HepG2 (cell line): ENCODE results near the gene AMPH. TPM values are rescaled to one million over a fixed set of nuclear protein-coding genes. Genes with fewer than 3 reads are reported as not detected.

Experiments used
- ATAC-seq: fragments of 200-7000 bp; cut with Tn5 transposase; 3 replicates; pipeline ENCODE4 v1.9.1; 2020; ENCODE audit warnings: mild to moderate bottlenecking, moderate library complexity
- BruUV-seq: library from RNA; stranded (reverse); fragments of 400-500 nt; replicated peaks from 2 replicates; lab custom pipeline; 2021; lab: Mats Ljungman, UMichigan
- CTCF ChIA-PET: fragments of 300-600 bp; formaldehyde crosslinking; extraction: SDS; loops from one replicate; lab custom pipeline; 2021; ENCODE audit warnings: low total read pairs, inconsistent platforms, low intra/inter-chr PET ratio; lab: Yijun Ruan, JAX
- POLR2A ChIA-PET: fragments of 350-600 bp; sonication (Branson Sonifier 250); formaldehyde crosslinking; loops from one replicate; lab custom pipeline; 2020; ENCODE audit warnings: antibody characterized with exemption, inconsistent platforms; lab: Yijun Ruan, JAX
- DNase-seq: peaks from one replicate; pipeline ENCODE4 v3.0.0-alpha.2; 2015; ENCODE audit warnings: low spot score
- FAIRE-seq: peaks from 3 replicates; lab custom pipeline; 2011; peaks lifted over from hg19 to GRCh38; lab: Jason Lieb, UNC
- H2AFZ ChIP-seq: one replicate; pipeline ENCODE4 v1.6.1; 2011; ENCODE audit warnings: low read length, inconsistent platforms
- H3K27ac ChIP-seq: fragments of 300-600 bp; 3 replicates; pipeline ENCODE4 v1.8.0; 2011; ENCODE audit warnings: mixed run types, mild to moderate bottlenecking, mixed read lengths, low read length, inconsistent platforms; ENCODE audit not compliant: insufficient read depth; ENCODE audit errors: extremely low read length
- H3K27me3 ChIP-seq, 2 experiments: fragments of 200-600 bp in 1 of 2; 2 replicates in 1 of 2; 3 replicates in 1 of 2; pipeline versions ENCODE4 v1.6.0 to v1.8.0; 2011; ENCODE audit warnings: low read length in 2 of 2, mild to moderate bottlenecking in 2 of 2, moderate library complexity in 2 of 2, inconsistent platforms in 1 of 2; ENCODE audit not compliant: insufficient read depth in 2 of 2, control insufficient read depth in 1 of 2
- H3K36me3 ChIP-seq, 2 experiments: fragments of 200-600 bp in 1 of 2; replicated peaks in 1 of 2; 2 replicates in 1 of 2; 3 replicates in 1 of 2; pipeline versions ENCODE4 v1.5.1 to v1.8.0; 2011; ENCODE audit warnings: low read length in 2 of 2, inconsistent platforms in 1 of 2; ENCODE audit not compliant: insufficient read depth in 2 of 2, control insufficient read depth in 1 of 2
- H3K4me1 ChIP-seq: 2 replicates; pipeline ENCODE4 v1.5.1; 2012; ENCODE audit warnings: low read length, inconsistent platforms; ENCODE audit not compliant: insufficient read depth
- H3K4me2 ChIP-seq: 2 replicates; pipeline ENCODE4 v1.6.0; 2011; ENCODE audit warnings: low read depth, low read length, inconsistent platforms
- H3K4me3 ChIP-seq, 3 experiments: fragments of 200-600 bp in 1 of 3; sonication (generic), shearing (Covaris generic) in 1 of 3; replicated peaks in 1 of 3; 2 replicates each; pipeline ENCODE4 v1.5.1; 2011 to 2016; ENCODE audit warnings: low read length in 3 of 3, inconsistent platforms in 2 of 3, low read depth in 2 of 3, mild to moderate bottlenecking in 2 of 3, control low read depth in 1 of 3, mixed read lengths in 1 of 3; ENCODE audit not compliant: insufficient read depth in 1 of 3
- H3K79me2 ChIP-seq: one replicate; pipeline ENCODE4 v1.6.1; 2011; ENCODE audit warnings: low read length, inconsistent platforms; ENCODE audit not compliant: insufficient read depth
- H3K9ac ChIP-seq: 2 replicates; pipeline ENCODE4 v1.6.0; 2011; ENCODE audit warnings: mild to moderate bottlenecking, low read depth, low read length, inconsistent platforms; ENCODE audit not compliant: insufficient read depth
- H3K9me3 ChIP-seq: 2 replicates; pipeline ENCODE4 v1.5.1; 2012; ENCODE audit warnings: mild to moderate bottlenecking, low read length
- H4K20me1 ChIP-seq: 2 replicates; pipeline ENCODE4 v1.6.0; 2011; ENCODE audit warnings: inconsistent platforms, mild to moderate bottlenecking, low read length, moderate library complexity; ENCODE audit not compliant: insufficient read depth
- EHMT2 ChIP-seq: fragments of 200-600 bp; sonication (generic); IDR thresholded peaks from 2 replicates; pipeline ENCODE4 v1.7.0; 2017; ENCODE audit warnings: antibody characterized with exemption, low read depth, low read length, borderline replicate concordance
- FIP1L1 ChIP-seq: fragments of 200-400 bp; formaldehyde crosslinking; IDR thresholded peaks from 2 replicates; pipeline ENCODE4 v1.6.1; 2018; ENCODE audit warnings: low read depth, mild to moderate bottlenecking, low read length, moderate library complexity, borderline replicate concordance; ENCODE audit not compliant: insufficient read depth
- GABPA ChIP-seq, 2 experiments: IDR thresholded peaks; 2 replicates each; pipeline ENCODE4 v1.6.1; 2011 to 2016; ENCODE audit warnings: low read depth in 2 of 2, low read length in 1 of 2, missing biosample characterization in 1 of 2, missing genetic modification characterization in 1 of 2
- GZF1 ChIP-seq: sonication (generic); formaldehyde crosslinking; IDR thresholded peaks from 2 replicates; pipeline ENCODE4 v1.5.1; 2020; ENCODE audit warnings: mild to moderate bottlenecking, missing genetic modification reagents
- SMARCE1 ChIP-seq: fragments of 450-650 bp; IDR thresholded peaks from 2 replicates; pipeline ENCODE4 v1.6.1; 2017; ENCODE audit warnings: borderline replicate concordance
- ZC3H4 ChIP-seq: sonication (generic); formaldehyde crosslinking; IDR thresholded peaks from 2 replicates; pipeline ENCODE4 v1.4.0; 2020; ENCODE audit warnings: missing genetic modification reagents, borderline replicate concordance
- ZNF10 ChIP-seq: sonication (generic); formaldehyde crosslinking; IDR thresholded peaks from 2 replicates; pipeline ENCODE4 v1.4.0; 2020; ENCODE audit warnings: mild to moderate bottlenecking, low read depth, missing genetic modification reagents, borderline replicate concordance
- ZNF510 ChIP-seq: sonication (generic); formaldehyde crosslinking; IDR thresholded peaks from 2 replicates; pipeline ENCODE4 v1.4.0; 2020; ENCODE audit warnings: low read depth, mild to moderate bottlenecking, missing genetic modification reagents
- WGBS: methylation state at CpG from one replicate; pipeline ENCODE4 v1.1.6; 2017; ENCODE audit warnings: low lambda C conversion rate; 5-methylcytosine and 5-hydroxymethylcytosine counted together
- in situ Hi-C: cut with HindIII; loops from 2 replicates; pipeline ENCODE4 v1.10.0; 2017; ENCODE audit warnings: low pct_unique_long_range_greater_than_20kb; ENCODE audit not compliant: extremely low pct_ligation_motif_present
- intact Hi-C: fragments of 100-400 bp; cut with micrococcal nuclease; formaldehyde crosslinking; loops from one replicate; pipeline ENCODE4 v1.10.0; 2022; ENCODE audit not compliant: unreplicated experiment
- polyA plus RNA-seq, 8 experiments: library from polyadenylated mRNA; depleted of rRNA in 3 of 8; stranded (reverse) in 7 of 8; unstranded in 1 of 8; fragments of >200 nt; fragmentation: Illumina TruSeq in 4 of 8; extraction: Trizol in 4 of 8; gene quantifications; 2 replicates each; pipeline versions ENCODE4 v1.2.1 to v1.2.3, GENCODE V29; 2011 to 2016; ENCODE audit warnings: low read depth in 4 of 8, missing spikeins in 1 of 8, mixed read lengths in 1 of 8; ENCODE audit not compliant: insufficient read depth in 1 of 8
- total RNA-seq, 5 experiments: library from RNA; depleted of rRNA; stranded (reverse); fragments of >200 nt; fragmentation: Illumina TruSeq; extraction: Trizol; gene quantifications; 2 replicates each; pipeline ENCODE4 v1.2.3, GENCODE V29; 2016; ENCODE audit warnings: low read depth in 1 of 5
- TF ChIP-seq, protein P1 (sequence below): sonication (generic); formaldehyde crosslinking; IDR thresholded peaks from 2 replicates; pipeline ENCODE4 v1.4.0; 2020; ENCODE audit warnings: missing genetic modification reagents
- TF ChIP-seq, protein P2 (sequence below): sonication (generic); formaldehyde crosslinking; IDR thresholded peaks from 2 replicates; pipeline ENCODE4 v1.5.1; 2020; ENCODE audit warnings: missing genetic modification reagents, mild to moderate bottlenecking, borderline replicate concordance
- TF ChIP-seq, protein P3 (sequence below): sonication (generic); formaldehyde crosslinking; IDR thresholded peaks from 2 replicates; pipeline ENCODE4 v1.5.1; 2020; ENCODE audit warnings: mild to moderate bottlenecking, missing genetic modification reagents, moderate library complexity

The AMPH gene
- total and polyA plus RNA-seq, 2 of the 13 experiments (the other 11 are each of a cell fraction or from before 2014, with no cell fraction given): not detected

DNA sequence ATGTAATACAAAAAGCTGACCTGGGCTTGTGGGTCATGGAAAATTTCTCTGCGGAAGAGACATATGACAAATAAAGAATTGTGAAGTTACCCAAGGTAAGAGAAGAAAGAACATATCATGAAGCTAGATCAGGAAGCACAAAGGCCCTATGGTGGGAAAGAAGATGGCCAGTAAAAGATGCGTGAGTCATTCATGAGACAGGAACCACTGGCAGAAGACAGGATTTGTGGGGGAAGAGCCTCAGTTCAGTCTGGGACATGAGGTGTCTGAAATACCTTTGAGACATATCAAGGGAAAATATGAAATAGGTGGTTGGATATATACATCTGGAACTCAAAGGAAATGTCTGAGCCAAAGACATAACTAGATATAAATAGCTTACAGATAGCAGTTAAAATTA lies 27.7 kb upstream of the AMPH start:
- Histone ChIP-seq H3K4me3 (no peak overlapping the region), H3K27me3 (peaks cover 0 to 2% of the 10 kb centered on the region in 2 experiments; a peak in 2 of 5 replicates), H3K9ac (no peak overlapping the region), H2AFZ (no peak overlapping the region), H3K4me1 (no peaks in the 10 kb centered on the region), H3K79me2 (no peaks in the 10 kb centered on the region), H3K27ac (no peak overlapping the region), H4K20me1 (no peaks in the 10 kb centered on the region), H3K36me3 (no peaks in the 10 kb centered on the region), H3K9me3 (no peaks in the 10 kb centered on the region), H3K4me2 (no peak overlapping the region)
- ChIA-PET CTCF (no interaction called here), POLR2A (no interaction called here)
- WGBS: 20% methylated on average over 2 of the region's 2 CpGs
- in situ Hi-C loops (loop anchor here (25.0 kb wide), 1 partner anchor 247 kb away; no protein-coding TSS in a partner anchor), intact Hi-C loops (loop anchor here (10.0 kb wide), 1 partner anchor 224 kb away; no protein-coding TSS in a partner anchor)
- no TSS peak for BruUV-seq
- FAIRE-seq (no peak), ATAC-seq (no peak), DNase-seq (no peak)
- no peak for TF ChIP-seq EHMT2
- no peak for TF ChIP-seq ZNF510 (CRISPR knock-in tag)
- no peak for TF ChIP-seq ZC3H4 (CRISPR knock-in tag)
- TF ChIP-seq, protein P1, sequence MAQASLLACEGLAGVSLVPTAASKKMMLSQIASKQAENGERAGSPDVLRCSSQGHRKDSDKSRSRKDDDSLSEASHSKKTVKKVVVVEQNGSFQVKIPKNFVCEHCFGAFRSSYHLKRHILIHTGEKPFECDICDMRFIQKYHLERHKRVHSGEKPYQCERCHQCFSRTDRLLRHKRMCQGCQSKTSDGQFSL (CRISPR knock-in tag): no peak
- TF ChIP-seq GABPA (IDR thresholded peaks at IDR 0.05; ENCODE audit: low read depth, low read length): no peak
- no peak for TF ChIP-seq GABPA (CRISPR knock-in tag; IDR thresholded peaks at IDR 0.05; ENCODE audit: low read depth)

DNA sequence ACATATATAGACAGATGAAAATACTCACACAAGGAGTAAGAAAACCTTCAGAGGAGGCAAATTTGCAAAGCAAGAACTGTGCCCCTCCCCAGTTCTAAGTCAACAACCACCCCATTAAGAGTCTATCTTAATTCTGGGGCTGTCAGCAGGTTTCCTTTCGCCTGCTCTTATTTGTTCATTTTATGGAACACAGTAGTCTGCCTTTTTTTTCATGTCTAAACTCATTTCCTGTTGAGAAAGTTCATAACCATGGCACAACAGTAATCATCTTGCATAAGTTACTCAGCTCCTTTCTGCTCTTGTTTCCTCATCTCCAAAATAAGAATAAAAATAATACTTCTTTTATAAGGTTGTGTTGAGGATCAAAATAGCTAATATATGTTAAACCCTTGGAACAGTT lies 25.8 kb upstream of the AMPH start:
- no peak for FAIRE-seq
- Histone ChIP-seq H3K36me3 (no peaks in the 10 kb centered on the region), H3K27ac (no peak overlapping the region), H3K4me1 (no peaks in the 10 kb centered on the region), H3K27me3 (peaks cover 0 to 2% of the 10 kb centered on the region in 2 experiments; a peak in 2 of 5 replicates), H3K79me2 (no peaks in the 10 kb centered on the region), H3K9me3 (no peaks in the 10 kb centered on the region), H3K4me2 (no peak overlapping the region), H3K9ac (no peak overlapping the region), H4K20me1 (no peaks in the 10 kb centered on the region), H2AFZ (no peak overlapping the region), H3K4me3 (no peak overlapping the region)
- POLR2A ChIA-PET: no interaction called here
- CTCF ChIA-PET: no interaction called here
- intact Hi-C loops: loop anchor here (10.0 kb wide), 1 partner anchor 222 kb away; no protein-coding TSS in a partner anchor
- no peak for DNase-seq
- WGBS: 4% methylated on average over 1 of the region's 1 CpG
- in situ Hi-C loops: loop anchor here (25.0 kb wide), 1 partner anchor 245 kb away; no protein-coding TSS in a partner anchor
- no peak for ATAC-seq
- BruUV-seq: no TSS peak
- TF ChIP-seq SMARCE1: no peak
- TF ChIP-seq, protein P2, sequence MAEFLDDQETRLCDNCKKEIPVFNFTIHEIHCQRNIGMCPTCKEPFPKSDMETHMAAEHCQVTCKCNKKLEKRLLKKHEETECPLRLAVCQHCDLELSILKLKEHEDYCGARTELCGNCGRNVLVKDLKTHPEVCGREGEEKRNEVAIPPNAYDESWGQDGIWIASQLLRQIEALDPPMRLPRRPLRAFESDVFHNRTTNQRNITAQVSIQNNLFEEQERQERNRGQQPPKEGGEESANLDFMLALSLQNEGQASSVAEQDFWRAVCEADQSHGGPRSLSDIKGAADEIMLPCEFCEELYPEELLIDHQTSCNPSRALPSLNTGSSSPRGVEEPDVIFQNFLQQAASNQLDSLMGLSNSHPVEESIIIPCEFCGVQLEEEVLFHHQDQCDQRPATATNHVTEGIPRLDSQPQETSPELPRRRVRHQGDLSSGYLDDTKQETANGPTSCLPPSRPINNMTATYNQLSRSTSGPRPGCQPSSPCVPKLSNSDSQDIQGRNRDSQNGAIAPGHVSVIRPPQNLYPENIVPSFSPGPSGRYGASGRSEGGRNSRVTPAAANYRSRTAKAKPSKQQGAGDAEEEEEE (CRISPR knock-in tag): no peak
- no peak for TF ChIP-seq FIP1L1
- TF ChIP-seq ZNF10 (CRISPR knock-in tag): no peak
- no peak for TF ChIP-seq GZF1 (CRISPR knock-in tag)
- TF ChIP-seq, protein P3, sequence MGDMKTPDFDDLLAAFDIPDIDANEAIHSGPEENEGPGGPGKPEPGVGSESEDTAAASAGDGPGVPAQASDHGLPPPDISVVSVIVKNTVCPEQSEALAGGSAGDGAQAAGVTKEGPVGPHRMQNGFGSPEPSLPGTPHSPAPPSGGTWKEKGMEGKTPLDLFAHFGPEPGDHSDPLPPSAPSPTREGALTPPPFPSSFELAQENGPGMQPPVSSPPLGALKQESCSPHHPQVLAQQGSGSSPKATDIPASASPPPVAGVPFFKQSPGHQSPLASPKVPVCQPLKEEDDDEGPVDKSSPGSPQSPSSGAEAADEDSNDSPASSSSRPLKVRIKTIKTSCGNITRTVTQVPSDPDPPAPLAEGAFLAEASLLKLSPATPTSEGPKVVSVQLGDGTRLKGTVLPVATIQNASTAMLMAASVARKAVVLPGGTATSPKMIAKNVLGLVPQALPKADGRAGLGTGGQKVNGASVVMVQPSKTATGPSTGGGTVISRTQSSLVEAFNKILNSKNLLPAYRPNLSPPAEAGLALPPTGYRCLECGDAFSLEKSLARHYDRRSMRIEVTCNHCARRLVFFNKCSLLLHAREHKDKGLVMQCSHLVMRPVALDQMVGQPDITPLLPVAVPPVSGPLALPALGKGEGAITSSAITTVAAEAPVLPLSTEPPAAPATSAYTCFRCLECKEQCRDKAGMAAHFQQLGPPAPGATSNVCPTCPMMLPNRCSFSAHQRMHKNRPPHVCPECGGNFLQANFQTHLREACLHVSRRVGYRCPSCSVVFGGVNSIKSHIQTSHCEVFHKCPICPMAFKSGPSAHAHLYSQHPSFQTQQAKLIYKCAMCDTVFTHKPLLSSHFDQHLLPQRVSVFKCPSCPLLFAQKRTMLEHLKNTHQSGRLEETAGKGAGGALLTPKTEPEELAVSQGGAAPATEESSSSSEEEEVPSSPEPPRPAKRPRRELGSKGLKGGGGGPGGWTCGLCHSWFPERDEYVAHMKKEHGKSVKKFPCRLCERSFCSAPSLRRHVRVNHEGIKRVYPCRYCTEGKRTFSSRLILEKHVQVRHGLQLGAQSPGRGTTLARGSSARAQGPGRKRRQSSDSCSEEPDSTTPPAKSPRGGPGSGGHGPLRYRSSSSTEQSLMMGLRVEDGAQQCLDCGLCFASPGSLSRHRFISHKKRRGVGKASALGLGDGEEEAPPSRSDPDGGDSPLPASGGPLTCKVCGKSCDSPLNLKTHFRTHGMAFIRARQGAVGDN (CRISPR knock-in tag): no peak
